Loucy (cell line): ENCODE measurements around the gene PTMA.

ENCODE experiments used
- H2AFZ ChIP-seq: fragments of 200-600 bp; sonication (generic); 2 replicates; pipeline ENCODE4 v1.6.0; 2016; ENCODE audit warnings: antibody characterized with exemption, mild to moderate bottlenecking, low read length, moderate library complexity
- H3F3A ChIP-seq: fragments of 200-600 bp; 2 replicates; pipeline ENCODE4 v1.6.0; 2016; ENCODE audit warnings: antibody characterized with exemption, low read depth, mild to moderate bottlenecking
- H3K27me3 ChIP-seq: fragments of 200-600 bp; sonication (generic); 2 replicates; pipeline ENCODE4 v1.6.1; 2014; ENCODE audit warnings: low read length, mild to moderate bottlenecking; ENCODE audit not compliant: insufficient read depth, poor library complexity, severe bottlenecking
- H3K36me3 ChIP-seq: fragments of 200-600 bp; sonication (generic); 2 replicates; pipeline ENCODE4 v1.6.1; 2016; ENCODE audit warnings: low read length; ENCODE audit not compliant: insufficient read depth
- H3K4me1 ChIP-seq: fragments of 200-600 bp; sonication (generic); 2 replicates; pipeline ENCODE4 v1.5.1; 2014; ENCODE audit warnings: low read length, mild to moderate bottlenecking; ENCODE audit not compliant: insufficient read depth, poor library complexity, severe bottlenecking
- H3K4me2 ChIP-seq: fragments of 200-600 bp; sonication (generic); 2 replicates; pipeline ENCODE4 v1.6.0; 2014; ENCODE audit warnings: antibody characterized with exemption, low read length, low read depth, mild to moderate bottlenecking; ENCODE audit not compliant: poor library complexity, severe bottlenecking
- H3K4me3 ChIP-seq: fragments of 200-600 bp; sonication (generic); 2 replicates; pipeline ENCODE4 v1.5.1; 2014; ENCODE audit warnings: low read length, mild to moderate bottlenecking, mixed read lengths; ENCODE audit not compliant: poor library complexity, severe bottlenecking
- H3K79me2 ChIP-seq: fragments of 200-600 bp; sonication (generic); 2 replicates; pipeline ENCODE4 v1.6.1; 2014; ENCODE audit warnings: low read length; ENCODE audit not compliant: insufficient read depth
- H3K9ac ChIP-seq: fragments of 200-600 bp; sonication (generic); 2 replicates; pipeline ENCODE4 v1.6.0; 2014; ENCODE audit warnings: mild to moderate bottlenecking, low read depth, low read length, moderate library complexity; ENCODE audit not compliant: poor library complexity, severe bottlenecking
- H3K9me2 ChIP-seq: fragments of 200-600 bp; sonication (generic); replicated peaks from 2 replicates; pipeline ENCODE4 v1.6.1; 2016; ENCODE audit warnings: low read depth, low read length, mixed read lengths
- H3K9me3 ChIP-seq: fragments of 200-600 bp; sonication (generic); 2 replicates; pipeline ENCODE4 v1.6.1; 2014; ENCODE audit warnings: mild to moderate bottlenecking, antibody characterized with exemption, low read length, low read depth; ENCODE audit not compliant: insufficient read depth
- H4K20me1 ChIP-seq: fragments of 200-600 bp; sonication (generic); 2 replicates; pipeline ENCODE4 v1.6.0; 2014; ENCODE audit warnings: antibody characterized with exemption, low read length, mild to moderate bottlenecking; ENCODE audit not compliant: insufficient read depth, poor library complexity, severe bottlenecking
- EZH2phosphoT487 ChIP-seq: fragments of 200-600 bp; IDR thresholded peaks from 2 replicates; pipeline ENCODE4 v1.6.1; 2018; ENCODE audit warnings: antibody characterized with exemption, mild to moderate bottlenecking, moderate library complexity, borderline replicate concordance
- TF ChIP-seq, protein P1 (sequence below): fragments of 200-600 bp; sonication (generic); conservative IDR thresholded peaks from 2 replicates; pipeline ENCODE4 v1.5.1; 2014; ENCODE audit warnings: mild to moderate bottlenecking, antibody characterized with exemption, low read length

Gene PTMA

GRCh38 chr2:231679908-231680284, 28.4 kb upstream of the PTMA start:
- Histone ChIP-seq H4K20me1 (no peaks in the 10 kb centered on the region), H3K9me3 (no peaks in the 10 kb centered on the region), H3K4me3 (no peak overlapping the region), H3K4me2 (no peak overlapping the region), H2AFZ (no peak overlapping the region), H3K9me2 (no peaks in the 10 kb centered on the region), H3K9ac (no peak overlapping the region), H3K27me3 (no peaks in the 10 kb centered on the region), H3K4me1 (peaks cover 11% of the 10 kb centered on the region), H3K79me2 (peaks cover 4% of the 10 kb centered on the region; the same call in 1 of the 2 replicates), H3F3A (no peaks in the 10 kb centered on the region), H3K36me3 (no peaks in the 10 kb centered on the region)
- TF ChIP-seq, protein P1, sequence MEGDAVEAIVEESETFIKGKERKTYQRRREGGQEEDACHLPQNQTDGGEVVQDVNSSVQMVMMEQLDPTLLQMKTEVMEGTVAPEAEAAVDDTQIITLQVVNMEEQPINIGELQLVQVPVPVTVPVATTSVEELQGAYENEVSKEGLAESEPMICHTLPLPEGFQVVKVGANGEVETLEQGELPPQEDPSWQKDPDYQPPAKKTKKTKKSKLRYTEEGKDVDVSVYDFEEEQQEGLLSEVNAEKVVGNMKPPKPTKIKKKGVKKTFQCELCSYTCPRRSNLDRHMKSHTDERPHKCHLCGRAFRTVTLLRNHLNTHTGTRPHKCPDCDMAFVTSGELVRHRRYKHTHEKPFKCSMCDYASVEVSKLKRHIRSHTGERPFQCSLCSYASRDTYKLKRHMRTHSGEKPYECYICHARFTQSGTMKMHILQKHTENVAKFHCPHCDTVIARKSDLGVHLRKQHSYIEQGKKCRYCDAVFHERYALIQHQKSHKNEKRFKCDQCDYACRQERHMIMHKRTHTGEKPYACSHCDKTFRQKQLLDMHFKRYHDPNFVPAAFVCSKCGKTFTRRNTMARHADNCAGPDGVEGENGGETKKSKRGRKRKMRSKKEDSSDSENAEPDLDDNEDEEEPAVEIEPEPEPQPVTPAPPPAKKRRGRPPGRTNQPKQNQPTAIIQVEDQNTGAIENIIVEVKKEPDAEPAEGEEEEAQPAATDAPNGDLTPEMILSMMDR, result no peak
- TF ChIP-seq EZH2phosphoT487, result no peak

DNA sequence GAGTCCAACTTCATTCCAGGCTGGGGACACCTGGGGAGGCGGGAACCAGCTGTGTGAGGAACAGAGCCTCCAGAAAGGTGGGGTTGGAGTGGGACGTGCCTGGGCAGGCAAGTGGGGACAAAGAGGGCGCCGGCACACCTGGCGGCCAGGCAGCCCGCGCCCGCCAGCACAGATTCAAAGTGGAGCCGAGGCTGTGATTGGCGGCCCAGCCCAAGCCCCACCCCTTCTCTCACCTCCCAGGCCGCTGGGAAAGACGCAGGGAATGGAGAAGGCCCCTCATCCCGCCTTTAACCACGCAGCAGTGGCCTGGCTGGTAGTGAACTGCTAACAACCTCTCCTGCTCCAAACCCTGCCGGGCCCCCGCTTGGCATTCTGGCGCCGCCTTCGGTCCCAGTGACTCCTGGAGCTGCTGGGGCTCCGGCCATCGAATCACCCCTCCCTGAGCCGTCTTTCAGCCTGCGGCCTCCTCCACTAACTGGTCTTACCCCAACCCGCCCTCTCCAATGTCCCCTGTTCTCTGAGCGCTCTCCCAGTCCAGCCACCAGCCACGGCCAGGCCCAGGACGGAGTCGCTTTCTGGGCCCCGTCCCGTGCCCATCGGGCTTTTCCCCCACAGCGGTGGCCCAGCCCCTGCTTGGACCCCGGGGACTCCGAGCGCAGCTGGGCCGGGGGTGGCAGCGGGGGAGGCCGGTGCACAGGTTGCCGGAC, 27.9 kb upstream of the PTMA start:
- no peaks in the 10 kb centered on the region for H4K20me1 ChIP-seq
- H3K79me2 ChIP-seq, result peaks cover 5% of the 10 kb centered on the region; the same call in 1 of the 2 replicates
- H2AFZ ChIP-seq, result no peak overlapping the region
- H3K9me2 ChIP-seq, result no peaks in the 10 kb centered on the region
- no peak overlapping the region for H3K4me3 ChIP-seq
- no peaks in the 10 kb centered on the region for H3K27me3 ChIP-seq
- TF ChIP-seq EZH2phosphoT487, result no peak
- TF ChIP-seq, protein P1, result no peak
- no peaks in the 10 kb centered on the region for H3K36me3 ChIP-seq
- no peaks in the 10 kb centered on the region for H3F3A ChIP-seq
- H3K4me2 ChIP-seq, result no peak overlapping the region
- peaks cover 10% of the 10 kb centered on the region for H3K4me1 ChIP-seq
- no peaks in the 10 kb centered on the region for H3K9me3 ChIP-seq
- no peak overlapping the region for H3K9ac ChIP-seq

- H3K4me3 ChIP-seq, result no peak overlapping the region
- no peaks in the 10 kb centered on the region for H3K9me2 ChIP-seq
- no peak for TF ChIP-seq EZH2phosphoT487
- TF ChIP-seq, protein P1, result no peak
- peaks cover 13% of the 10 kb centered on the region for H3K79me2 ChIP-seq
- no peaks in the 10 kb centered on the region for H3K9me3 ChIP-seq
- no peak overlapping the region for H3K9ac ChIP-seq
- H3K4me2 ChIP-seq, result no peak overlapping the region
- H3F3A ChIP-seq, result no peaks in the 10 kb centered on the region
- H4K20me1 ChIP-seq, result no peaks in the 10 kb centered on the region
- H2AFZ ChIP-seq, result no peak overlapping the region
- H3K27me3 ChIP-seq, result no peaks in the 10 kb centered on the region
- peaks cover 6% of the 10 kb centered on the region for H3K4me1 ChIP-seq
- H3K36me3 ChIP-seq, result no peaks in the 10 kb centered on the region
These were observed 27.1 kb upstream of the PTMA start for GRCh38 chr2:231680992-231681852.
